ENCODE data around the gene DEPP1.

The DEPP1 gene

DNA sequence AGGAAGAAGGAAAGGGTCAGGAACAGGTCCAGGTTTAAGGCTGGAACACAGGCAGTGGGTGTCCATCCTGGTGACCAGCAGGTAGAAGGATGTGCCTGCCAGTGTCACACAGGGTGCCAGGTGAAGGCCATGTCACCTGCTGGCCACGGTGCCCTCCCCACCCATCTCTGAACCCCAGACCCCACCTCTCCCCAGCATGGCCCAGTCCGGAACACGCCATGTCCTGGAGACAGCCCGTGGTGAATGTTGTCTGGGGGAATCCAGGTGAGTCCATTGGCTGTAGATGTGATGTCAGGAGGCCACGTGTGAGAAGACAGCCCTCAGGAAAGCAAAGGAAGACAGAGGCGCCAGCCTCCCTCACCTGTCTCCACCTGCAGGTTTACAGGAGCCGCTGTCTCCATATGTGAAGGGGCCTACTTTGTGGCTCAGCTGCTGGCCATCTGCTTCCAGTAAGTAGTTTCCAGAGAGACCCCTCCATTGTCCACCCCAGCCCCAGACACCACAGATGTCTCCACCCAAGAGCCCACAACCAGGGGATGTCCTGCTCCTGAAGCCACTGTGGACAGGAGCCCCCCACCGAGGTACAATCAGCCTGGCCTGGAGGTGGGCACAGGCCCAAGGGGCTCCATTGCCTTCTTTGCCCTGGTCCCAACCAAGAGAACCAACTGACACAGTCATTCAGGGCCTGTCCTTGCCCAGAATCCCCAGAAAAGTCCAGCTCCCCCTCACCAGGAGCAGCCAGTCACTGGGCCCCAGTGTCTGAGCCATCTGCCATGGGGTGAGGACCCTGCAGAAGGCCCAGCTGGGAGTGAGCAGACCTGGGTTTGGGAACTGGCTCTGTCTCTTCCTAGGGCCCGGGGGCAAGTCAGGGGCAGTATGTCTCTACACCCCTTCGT, 46.7 kb downstream of the DEPP1 start:
- no peak for DNase-seq

- no peak for DNase-seq
Observed at GRCh38 chr10:44930904-44931620, 47.5 kb downstream of the DEPP1 start.

GRCh38 chr10:44929356-44930255, 49.0 kb downstream of the DEPP1 start:
- DNase-seq, result no peak

- no peak for DNase-seq
Observed at GRCh38 chr10:44928462-44928861, 50.1 kb downstream of the DEPP1 start.

DNA sequence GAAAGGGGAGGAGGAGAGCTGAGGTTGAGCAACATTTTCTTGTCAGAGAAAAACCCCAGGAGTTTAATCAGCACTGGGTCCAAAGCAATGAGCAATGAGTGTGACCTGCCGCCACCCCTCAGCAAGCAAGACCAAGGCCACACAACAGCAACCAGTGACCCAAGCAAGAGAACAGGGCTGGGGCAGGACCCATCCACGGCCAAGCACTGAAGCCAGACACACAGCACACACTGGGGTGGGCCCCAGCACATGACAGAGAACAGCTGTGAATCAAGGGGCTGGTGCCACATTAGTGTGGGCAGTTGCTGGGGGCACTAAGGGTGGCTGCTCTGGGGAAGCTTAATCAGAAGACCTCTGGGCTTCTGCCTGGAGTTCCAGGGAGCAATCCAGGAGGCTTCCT, 51.3 kb downstream of the DEPP1 start:
- no peak for DNase-seq

DNA sequence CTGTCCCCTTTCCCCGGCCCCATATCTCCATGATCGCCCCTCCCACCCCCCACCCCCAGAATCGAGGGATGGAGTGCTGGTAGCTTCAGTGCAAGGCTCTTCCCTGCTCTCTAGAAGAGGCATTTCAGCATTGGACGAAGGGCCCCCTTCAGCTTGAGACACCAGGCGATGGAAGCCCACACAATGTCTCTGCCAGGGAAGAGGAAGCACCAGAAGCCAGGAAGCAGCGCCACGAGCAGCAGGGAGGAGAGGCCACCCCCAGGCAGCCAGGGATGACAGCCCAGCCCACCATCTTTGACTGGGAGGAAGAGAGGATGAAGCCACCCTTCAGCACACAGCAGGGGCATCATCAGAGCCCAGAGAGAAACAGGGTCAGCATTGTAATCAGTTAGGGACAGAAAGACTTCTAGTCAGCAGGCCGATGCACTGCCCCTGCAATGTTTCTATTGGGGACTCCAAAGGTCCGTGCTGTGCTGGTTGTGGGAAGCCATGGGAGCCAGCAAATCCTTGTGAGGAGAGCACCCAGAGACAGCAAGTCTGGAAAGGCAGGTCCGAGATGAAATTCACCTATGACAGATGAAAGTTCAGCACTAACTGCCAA, 51.8 kb downstream of the DEPP1 start:
- no peak for DNase-seq

Data from CD4-positive, alpha-beta T cell treated with Interferon alpha-2 for 1 hour (primary cell).